GM18508 (cell line): Measurements from ENCODE around the gene COQ8A.
A peak's percentile ranks its signal among the peaks of the same experiment; 100 is the strongest.

Experiments used
- ATAC-seq: cut with Tn5 transposase; IDR thresholded peaks from one replicate; pipeline ENCODE4 v1.9.1; 2021; ENCODE audit warnings: moderate number of reproducible peaks; ENCODE audit not compliant: insufficient read depth, unreplicated experiment

COQ8A gene

GRCh38 chr1:226940029-226940805 lies at the start of gene COQ8A:
Gene COQ8A (plus strand): TSS chr1:226940294. CDS start chr1:226961386, 21,092 bp downstream.
- ATAC-seq: peak; percentile 92

GRCh38 chr1:226890331-226891108 lies 49.6 kb upstream of the COQ8A start:
- no peak for ATAC-seq

- ATAC-seq: no peak
These were observed 48.7 kb upstream of the COQ8A start for GRCh38 chr1:226891346-226891745.

- no peak for ATAC-seq
These were observed 48.1 kb upstream of the COQ8A start for GRCh38 chr1:226891846-226892523.

GRCh38 chr1:226892524-226892875 lies 47.6 kb upstream of the COQ8A start:
- no peak for ATAC-seq

- ATAC-seq: no peak
These were observed 46.2 kb upstream of the COQ8A start for GRCh38 chr1:226893936-226894335.

GRCh38 chr1:226894826-226895225 lies 45.3 kb upstream of the COQ8A start:
- no peak for ATAC-seq

- ATAC-seq: no peak
These were observed 44.5 kb upstream of the COQ8A start for GRCh38 chr1:226895644-226896043.

GRCh38 chr1:226898246-226898645 lies 41.8 kb upstream of the COQ8A start:
- no peak for ATAC-seq

GRCh38 chr1:226901421-226901820 lies 38.7 kb upstream of the COQ8A start:
- no peak for ATAC-seq

- no peak for ATAC-seq
These were observed 37.5 kb upstream of the COQ8A start for GRCh38 chr1:226902601-226903000.

- no peak for ATAC-seq
These were observed 36.0 kb upstream of the COQ8A start for GRCh38 chr1:226903819-226904716.

- no peak for ATAC-seq
These were observed 35.3 kb upstream of the COQ8A start for GRCh38 chr1:226904772-226905171.

GRCh38 chr1:226908419-226908818 lies 31.7 kb upstream of the COQ8A start:
- no peak for ATAC-seq

GRCh38 chr1:226908913-226909312 lies 31.2 kb upstream of the COQ8A start:
- no peak for ATAC-seq

- no peak for ATAC-seq
These were observed 27.4 kb upstream of the COQ8A start for GRCh38 chr1:226912587-226913176.

GRCh38 chr1:226915672-226915995 lies 24.5 kb upstream of the COQ8A start:
- peak; percentile 11 for ATAC-seq

GRCh38 chr1:226916497-226916896 lies 23.6 kb upstream of the COQ8A start:
- ATAC-seq: no peak

GRCh38 chr1:226919587-226919986 lies 20.5 kb upstream of the COQ8A start:
- ATAC-seq: no peak

- no peak for ATAC-seq
These were observed 20.1 kb upstream of the COQ8A start for GRCh38 chr1:226919995-226920394.
